Ecto neural progenitor cell (in vitro differentiated cells): Measurements from ENCODE around the gene CCDC187.

Experiments
- DNase-seq: peaks from one replicate; pipeline ENCODE4 v3.0.0-alpha.2; 2018; ENCODE audit warnings: low spot score

The CCDC187 gene

GRCh38 chr9:136225366-136225747, 78.5 kb downstream of the CCDC187 start:
- no peak for DNase-seq

- no peak for DNase-seq
Measured at GRCh38 chr9:136223871-136224640, 79.8 kb downstream of the CCDC187 start.

- DNase-seq = no peak
Measured at GRCh38 chr9:136222906-136223285, 81.0 kb downstream of the CCDC187 start.

GRCh38 chr9:136222166-136222905, 81.6 kb downstream of the CCDC187 start:
- no peak for DNase-seq

DNA sequence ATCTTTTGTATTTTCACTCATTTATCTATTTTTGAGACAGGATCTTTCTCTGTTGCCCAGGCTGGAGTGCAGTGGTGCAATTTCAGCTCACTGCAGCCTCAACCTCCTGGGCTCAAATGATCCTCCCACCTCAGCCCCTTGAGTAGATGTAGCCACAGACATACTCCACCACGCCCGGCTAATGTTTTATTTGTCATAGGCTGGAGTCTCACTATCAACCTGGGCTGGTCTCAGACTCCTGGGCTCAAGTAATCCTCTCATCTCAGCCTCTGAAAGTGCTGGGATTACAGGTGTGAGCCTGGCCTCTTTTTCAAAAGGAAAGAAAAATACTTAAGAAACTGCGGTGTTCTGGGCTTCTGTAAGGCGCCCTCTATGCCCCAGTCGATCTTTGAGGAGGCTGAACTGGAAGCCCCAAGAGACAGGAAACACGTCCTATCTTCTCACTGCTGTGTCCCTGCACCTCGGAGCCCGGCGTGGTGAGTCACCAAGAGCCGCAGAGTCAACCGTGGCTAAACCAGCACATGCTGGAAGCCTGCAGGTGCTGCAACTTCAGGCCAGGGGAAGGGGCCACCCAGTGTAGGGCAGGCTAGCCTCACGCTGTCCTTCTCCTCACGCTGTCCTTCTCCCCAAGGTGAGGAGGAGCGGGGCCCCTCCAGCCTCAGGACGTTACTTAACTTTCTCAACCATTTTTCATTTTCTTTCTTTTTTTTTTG, 83.7 kb downstream of the CCDC187 start:
- no peak for DNase-seq

DNA sequence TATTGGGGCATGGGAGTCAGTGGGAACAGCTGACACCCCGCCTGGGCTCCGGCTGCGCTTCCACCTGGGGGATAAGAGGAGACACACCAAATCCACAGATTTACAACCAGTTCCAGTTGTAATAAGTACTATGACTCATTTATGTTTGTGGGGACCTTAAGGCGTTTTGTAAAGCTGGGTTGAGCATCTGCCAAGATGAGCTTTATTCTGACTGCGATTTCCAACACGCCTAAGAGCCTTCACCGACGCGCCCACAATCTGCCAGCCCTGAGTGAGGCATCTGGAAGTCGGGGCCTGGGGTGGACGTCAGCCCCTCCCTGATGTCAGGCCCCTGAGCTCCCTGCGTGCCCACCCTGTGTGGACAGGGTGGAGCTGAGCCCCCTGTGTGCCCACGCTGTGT, 84.6 kb downstream of the CCDC187 start:
- DNase-seq = no peak

GRCh38 chr9:136218673-136219072, 85.2 kb downstream of the CCDC187 start:
- no peak for DNase-seq

GRCh38 chr9:136218271-136218670, 85.6 kb downstream of the CCDC187 start:
- no peak for DNase-seq

DNA sequence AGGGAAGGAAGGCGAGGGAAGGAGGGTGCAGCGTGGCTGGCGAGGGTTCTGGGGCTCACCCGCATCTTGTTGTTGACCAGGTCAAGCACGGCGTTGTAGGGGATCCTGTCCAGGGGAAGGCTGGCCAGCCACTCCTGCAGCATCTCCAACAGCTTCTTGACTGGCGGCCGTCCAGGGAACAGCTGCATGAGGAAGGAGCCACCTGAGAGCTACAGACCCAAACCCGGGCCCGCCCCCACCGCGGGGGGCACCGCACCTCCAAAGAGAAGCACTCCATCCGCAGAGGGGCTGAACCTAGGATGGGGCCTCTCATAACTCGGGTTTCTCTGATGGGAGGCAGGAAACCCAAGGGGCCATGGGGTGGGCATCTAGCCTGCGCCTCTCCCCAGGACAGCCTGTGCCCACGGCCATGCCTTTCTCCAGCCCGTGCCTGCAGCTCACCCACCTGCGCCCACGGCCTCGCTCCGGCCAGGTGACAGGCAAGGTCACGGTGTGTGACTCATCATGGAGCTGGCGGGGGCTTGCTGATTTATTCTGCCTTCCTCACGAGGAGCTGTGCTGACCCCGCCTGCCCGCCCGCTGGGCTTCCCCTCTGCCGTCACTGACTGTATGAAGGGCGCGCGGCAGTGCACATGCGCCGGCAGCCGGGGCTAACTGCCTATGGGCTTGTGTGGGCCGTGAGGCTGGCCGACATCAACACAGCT, 87.2 kb downstream of the CCDC187 start:
- DNase-seq = no peak

GRCh38 chr9:136213733-136214132, 90.2 kb downstream of the CCDC187 start:
- no peak for DNase-seq

DNA sequence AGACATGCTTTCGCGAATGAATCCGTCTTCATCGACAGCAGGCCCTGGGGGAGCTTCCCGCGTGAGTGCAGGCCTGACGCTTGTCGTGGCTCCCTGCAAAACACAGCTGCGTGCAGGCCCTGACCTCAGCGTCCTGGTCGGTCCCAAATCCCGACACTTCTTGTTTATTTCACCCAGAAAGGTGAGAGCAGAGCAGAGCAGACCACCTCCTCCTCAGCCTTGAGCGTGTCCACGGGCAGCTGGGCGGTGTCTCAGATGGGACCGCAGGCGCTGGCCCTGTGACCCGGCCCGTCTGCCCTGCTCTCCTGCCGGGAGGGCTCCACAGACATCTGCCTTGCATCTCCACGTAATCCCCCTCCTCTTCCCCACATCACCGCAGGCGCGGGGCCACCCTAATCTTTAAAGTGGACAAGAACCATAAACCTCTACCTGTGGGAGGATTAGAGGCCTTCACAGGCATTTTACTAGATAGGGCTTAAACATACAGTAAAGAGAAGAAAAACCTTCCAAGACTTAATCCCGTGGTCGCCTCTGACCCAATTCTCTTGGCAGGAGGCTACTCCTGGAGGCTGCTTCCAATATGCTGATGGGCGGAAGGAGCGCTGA, 91.4 kb downstream of the CCDC187 start:
- no peak for DNase-seq

- no peak for DNase-seq
Measured at GRCh38 chr9:136211441-136212344, 92.2 kb downstream of the CCDC187 start.

GRCh38 chr9:136211006-136211405, 92.9 kb downstream of the CCDC187 start:
- DNase-seq = no peak

- no peak for DNase-seq
Measured at GRCh38 chr9:136210276-136210675, 93.6 kb downstream of the CCDC187 start.

GRCh38 chr9:136209786-136210185, 94.1 kb downstream of the CCDC187 start:
- DNase-seq = no peak

- no peak for DNase-seq
Measured at GRCh38 chr9:136209232-136209631, 94.7 kb downstream of the CCDC187 start.

DNA sequence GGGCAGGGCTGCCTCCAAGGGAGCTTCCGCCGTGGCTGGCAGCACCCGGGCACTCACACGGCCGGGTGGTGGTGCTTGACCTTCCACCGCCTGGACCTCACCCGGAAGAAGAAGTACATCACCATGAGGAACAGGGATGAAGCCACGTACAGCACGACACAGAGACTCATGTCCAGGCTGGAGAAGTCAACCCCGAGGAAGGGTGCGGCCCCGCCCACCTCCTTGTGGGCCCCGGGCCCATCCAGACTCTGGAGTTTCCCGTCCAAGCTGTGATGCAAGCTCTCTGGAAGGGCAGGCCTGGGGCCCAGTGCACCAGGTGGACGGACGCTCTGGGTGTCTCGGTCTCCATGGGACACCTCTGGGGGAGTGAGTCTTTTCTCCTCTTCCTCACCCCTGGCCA, 95.2 kb downstream of the CCDC187 start:
- DNase-seq = no peak

DNA sequence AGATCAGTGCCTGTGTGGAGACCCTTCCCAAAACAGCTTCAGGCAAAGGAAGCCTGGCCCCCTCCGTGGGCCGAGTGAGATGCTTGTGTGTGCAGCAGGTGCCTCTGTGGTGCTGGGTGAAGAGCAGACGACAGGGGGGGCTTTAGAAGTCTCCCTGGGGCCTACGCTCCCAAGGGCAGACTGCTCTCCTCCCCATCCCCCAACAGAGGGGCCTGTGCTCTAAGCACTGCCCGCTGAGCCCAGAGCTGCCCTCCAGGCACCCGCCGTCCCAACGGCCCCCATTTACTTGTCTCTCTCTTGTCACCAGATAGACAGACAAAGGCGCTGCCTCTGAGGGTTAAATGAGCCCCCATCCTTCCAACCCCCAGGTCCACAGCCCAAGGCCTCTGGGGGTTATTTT, 96.3 kb downstream of the CCDC187 start:
- DNase-seq = no peak

DNA sequence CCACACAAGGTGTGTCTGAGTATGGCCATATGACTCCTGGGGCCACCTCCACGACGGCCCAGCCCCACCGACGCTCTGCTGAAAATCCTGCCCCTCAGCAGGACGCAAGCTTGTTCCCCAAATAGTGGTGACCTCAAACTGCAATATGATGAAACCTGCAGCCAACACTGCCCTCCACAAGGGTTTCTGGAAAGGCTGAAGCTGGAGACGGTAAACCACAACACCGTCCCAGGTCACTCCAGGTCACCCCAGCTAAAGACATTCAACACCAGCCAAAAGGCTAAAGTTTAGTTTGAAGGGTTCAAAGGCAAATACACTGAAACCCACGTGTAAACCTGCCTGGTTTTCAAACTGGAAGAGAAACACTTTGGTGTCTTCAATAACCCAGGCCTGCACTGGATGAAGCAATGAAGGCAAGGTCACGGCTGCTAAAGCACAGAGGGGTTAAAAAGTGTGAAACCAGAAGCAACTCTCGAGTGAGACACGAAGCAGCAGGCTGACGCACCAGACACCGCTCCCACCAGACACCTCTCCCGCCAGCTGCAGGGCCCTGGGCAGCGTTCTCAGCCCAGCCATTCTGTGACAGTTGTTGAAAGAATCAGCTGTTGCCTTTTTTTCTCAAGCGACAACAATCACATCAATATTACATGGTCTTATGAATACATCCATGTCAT, 97.2 kb downstream of the CCDC187 start:
- DNase-seq = no peak

- no peak for DNase-seq
Measured at GRCh38 chr9:136205707-136205992, 98.2 kb downstream of the CCDC187 start.
